HG02571 (cell line): ENCODE results near the gene THRAP3.

Experiments
- ATAC-seq: cut with Tn5 transposase; IDR thresholded peaks from one replicate; pipeline ENCODE4 v1.9.1; 2021; ENCODE audit warnings: mild to moderate bottlenecking, moderate library complexity; ENCODE audit not compliant: unreplicated experiment

THRAP3 gene

DNA sequence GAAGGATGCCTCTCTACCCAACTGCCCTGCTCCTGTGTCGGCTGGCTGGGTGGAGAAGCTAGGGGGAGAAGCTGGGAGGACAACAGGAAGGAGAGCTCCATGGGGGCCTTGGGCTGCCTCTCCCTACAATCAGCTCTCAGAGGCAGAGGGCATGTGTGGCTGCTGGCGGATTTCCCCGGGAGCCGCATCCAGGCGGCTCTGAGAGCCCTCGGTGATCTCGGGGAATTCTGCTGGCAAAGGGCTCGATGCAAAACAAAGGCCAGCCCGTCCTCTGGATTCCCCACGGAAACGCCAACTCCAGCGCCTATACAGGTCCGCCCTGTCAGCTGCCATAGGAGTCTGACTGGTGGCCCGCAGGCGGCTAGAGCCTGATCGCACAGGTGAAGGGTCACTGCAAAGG lies 125.6 kb downstream of the THRAP3 start:
- no peak for ATAC-seq

DNA sequence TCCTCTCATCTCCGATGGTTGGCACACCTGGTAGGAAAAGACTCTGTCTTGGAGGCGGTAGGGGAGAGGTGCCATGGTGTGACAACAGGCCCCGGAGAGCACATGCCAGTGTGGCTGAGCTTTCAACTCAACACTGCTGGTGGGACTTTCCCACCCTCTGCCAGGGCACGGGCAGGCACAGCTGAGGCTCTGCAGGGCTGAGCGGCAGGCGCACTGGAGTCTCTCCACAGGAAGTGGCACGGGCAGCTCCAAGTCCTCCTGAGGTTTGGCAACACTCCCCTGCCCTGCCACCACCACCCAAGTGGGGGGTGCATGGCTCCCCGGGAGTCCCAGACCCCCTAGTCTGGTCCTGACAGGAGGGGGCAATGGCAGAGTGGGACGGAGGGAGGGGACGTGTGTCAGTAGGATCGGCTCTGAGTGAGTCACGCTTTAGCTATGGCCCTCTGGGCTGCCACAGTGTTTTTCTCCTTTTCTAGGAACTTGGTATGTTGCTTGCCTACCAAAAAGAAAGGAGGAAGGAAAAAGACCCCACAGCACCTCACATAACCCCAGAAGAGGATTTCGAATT lies 126.5 kb downstream of the THRAP3 start:
- ATAC-seq = no peak

DNA sequence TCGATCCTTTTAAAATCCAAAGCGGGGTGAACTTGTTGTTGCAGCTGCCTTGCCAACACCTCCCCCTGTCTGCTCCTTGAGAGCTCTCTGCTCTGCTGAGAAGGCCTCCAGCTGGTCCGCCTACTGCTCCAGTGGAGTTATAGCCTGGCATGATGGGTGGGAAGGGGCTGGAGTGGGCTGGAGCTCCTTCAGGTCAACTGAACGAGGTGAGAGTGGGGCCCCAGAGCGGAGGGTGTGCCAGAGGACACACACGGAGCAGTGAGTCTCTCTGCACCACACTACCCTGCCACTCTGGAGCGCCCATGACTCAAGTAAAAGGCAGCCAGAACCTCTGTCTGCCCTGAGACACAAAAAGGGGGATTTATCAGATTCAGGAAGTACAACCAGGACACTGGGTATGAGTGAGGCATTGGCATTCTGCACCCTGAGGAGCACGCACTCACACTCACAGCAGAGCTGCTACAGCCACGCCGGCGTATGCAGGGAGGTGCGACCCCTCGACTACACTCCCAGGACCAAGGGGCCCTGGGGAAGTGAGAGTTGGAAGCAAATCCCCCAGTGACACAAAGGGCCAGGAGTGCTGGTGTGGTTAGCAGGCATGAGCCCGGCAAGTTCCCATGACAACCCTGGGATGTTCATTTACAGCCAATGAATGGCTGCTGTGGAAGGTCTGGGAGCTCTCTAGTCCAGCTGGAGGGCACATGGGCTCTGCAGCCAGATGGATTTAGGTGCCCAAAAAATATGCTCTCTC lies 127.2 kb downstream of the THRAP3 start:
- ATAC-seq = no peak

DNA sequence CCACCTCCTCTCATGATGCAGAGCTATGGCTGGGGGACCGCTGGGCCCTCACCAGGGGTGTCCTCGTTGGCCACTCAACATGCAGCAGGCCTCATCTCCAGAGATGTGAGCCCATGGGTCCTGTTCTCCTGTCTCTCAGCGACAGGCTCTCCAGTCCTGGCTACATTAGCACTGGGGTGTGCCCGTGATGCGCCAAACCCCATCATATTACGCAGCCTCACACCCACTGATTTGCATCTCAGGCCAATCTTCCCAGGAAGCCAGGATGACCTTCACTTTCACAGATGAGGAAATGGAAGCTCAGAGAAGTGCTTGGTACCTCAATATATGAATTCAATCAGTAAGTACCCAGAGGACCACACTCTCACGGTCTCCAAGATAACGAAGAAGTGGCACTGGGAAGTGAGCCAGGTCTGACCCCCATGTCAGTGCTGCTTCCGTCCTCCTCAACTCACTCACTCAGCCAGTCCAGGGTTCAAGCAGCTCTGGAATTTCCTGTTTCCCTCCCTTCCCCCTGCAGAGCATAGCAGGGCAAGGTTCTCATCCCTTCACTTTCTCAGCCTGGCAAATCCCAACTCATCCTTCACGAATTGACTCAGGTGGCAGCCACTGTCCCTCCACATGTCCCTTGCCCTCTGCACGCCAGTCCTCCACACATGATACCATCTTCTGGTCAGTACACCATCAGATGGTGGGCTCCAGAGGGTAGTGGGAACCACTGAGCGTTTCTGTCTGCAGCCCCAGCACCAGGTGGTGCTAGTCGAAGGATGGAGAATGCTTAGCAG lies 128.1 kb downstream of the THRAP3 start:
- ATAC-seq = no peak

DNA sequence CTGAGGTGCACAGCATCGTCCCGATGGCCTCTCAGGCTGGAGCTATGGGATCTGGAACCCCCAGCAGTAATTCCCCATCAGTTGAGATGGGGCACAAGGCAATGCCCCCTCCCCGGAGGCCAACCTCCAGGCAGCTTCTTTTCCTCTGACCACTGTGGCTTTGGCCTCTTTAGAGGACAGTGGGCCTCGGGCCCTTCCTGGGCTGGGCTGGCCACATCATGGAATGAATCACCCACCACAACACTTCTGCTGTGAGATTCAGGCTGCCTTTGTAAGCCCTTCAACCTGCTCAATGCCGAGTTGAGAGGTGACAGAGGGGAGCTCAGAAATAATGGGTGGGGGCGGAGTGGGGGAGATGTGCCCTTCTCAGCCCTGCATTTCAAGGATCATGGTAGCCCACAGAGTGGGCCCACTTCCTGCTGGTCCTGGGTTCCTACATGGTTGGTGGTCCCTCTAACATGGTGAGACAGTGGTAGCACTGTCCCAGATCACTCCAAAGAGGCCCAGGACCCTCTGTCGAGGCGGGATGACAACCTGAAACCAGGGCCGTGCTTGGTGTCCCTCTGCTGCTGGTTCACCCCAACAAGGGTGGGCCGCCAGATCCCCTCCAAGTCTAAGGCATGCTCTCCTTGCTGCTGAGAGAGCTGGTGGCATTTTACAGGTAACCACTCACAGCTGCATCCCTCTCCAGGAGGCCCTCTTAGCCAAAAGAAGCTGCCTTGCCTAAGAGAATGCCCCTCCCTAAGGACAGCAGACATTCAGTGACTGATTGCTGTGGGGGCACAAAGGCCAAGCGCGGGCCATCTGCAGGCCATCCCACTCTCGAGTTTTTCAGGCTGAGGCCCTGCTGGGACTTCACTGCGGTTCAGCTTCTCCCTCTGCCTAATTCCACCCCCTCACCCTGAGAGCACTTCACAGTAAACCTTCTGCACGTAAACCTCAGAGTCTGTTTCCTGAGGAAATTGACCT lies 129.0 kb downstream of the THRAP3 start:
- no peak for ATAC-seq

DNA sequence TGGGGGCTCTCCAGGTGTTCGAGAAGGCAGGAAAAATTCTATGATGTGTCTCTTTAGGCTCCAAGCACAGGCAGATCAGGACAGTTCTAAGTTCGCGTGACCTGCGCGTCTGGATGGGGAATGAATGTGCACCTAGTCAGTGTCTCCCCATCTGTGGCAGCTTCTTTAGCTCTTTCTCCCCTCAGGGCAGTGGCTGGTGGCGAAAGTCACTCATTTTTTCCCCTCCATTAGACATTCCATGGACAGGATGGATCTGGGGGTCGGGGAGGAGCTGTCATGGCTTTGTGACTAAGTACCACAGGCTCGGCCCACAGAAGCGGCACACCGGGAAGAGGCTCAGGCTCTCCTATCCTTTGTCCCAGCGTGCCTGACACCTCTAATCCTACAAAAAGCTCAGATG lies 130.2 kb downstream of the THRAP3 start:
- no peak for ATAC-seq
